ENCODE data around the gene REEP6.

GRCh38 chr19:1449467-1450442, 41.2 kb upstream of the REEP6 start, which contains the start of gene APC2:
- TF ChIP-seq CTCF (IDR thresholded peaks at IDR 0.05) (no peak), POLR2A (IDR thresholded peaks at IDR 0.05) (no peak)

All from uterus (tissue), 2 donors.